ENCODE measurements around the gene BCL2L1.
A peak's percentile ranks its signal among the peaks of the same experiment; 100 is the strongest.

BCL2L1 gene

GRCh38 chr20:31691646-31692275 is 30.9 kb downstream of the BCL2L1 start:
- ATAC-seq: peak in 1 of 2 donors; percentile 30

- ATAC-seq: no peak
Measured at GRCh38 chr20:31690124-31690666, 32.5 kb downstream of the BCL2L1 start.

GRCh38 chr20:31689141-31689540 is 33.5 kb downstream of the BCL2L1 start:
- ATAC-seq: no peak

GRCh38 chr20:31687777-31688176 is 34.9 kb downstream of the BCL2L1 start:
- no peak for ATAC-seq

- ATAC-seq: no peak
Measured at GRCh38 chr20:31685853-31686643, 36.6 kb downstream of the BCL2L1 start.

- ATAC-seq: no peak
Measured at GRCh38 chr20:31684153-31685015, 38.3 kb downstream of the BCL2L1 start.

- no peak for ATAC-seq
Measured at GRCh38 chr20:31682927-31683326, 39.7 kb downstream of the BCL2L1 start.

- ATAC-seq: no peak
Measured at GRCh38 chr20:31682352-31682751, 40.3 kb downstream of the BCL2L1 start.

- ATAC-seq: no peak
Measured at GRCh38 chr20:31681769-31682168, 40.9 kb downstream of the BCL2L1 start.

- no peak for ATAC-seq
Measured at GRCh38 chr20:31681128-31681727, 41.4 kb downstream of the BCL2L1 start.

GRCh38 chr20:31680286-31681127 is 42.2 kb downstream of the BCL2L1 start:
- no peak for ATAC-seq

- ATAC-seq: no peak
Measured at GRCh38 chr20:31679357-31680285, 43.0 kb downstream of the BCL2L1 start.

GRCh38 chr20:31678389-31679356 is 44.0 kb downstream of the BCL2L1 start:
- ATAC-seq: no peak

GRCh38 chr20:31677553-31678260 is 45.0 kb downstream of the BCL2L1 start:
- ATAC-seq: no peak

- no peak for ATAC-seq
Measured at GRCh38 chr20:31676609-31676989, 46.1 kb downstream of the BCL2L1 start.

GRCh38 chr20:31675828-31676608 is 46.6 kb downstream of the BCL2L1 start:
- ATAC-seq: peak; percentile 70 to 78
